Hypothalamus (tissue), 51 donors: ENCODE data around the gene ZBTB43.
A peak's percentile ranks its signal among the peaks of the same experiment; 100 is the strongest.

Experiments
- DNase-seq, 51 donors: peaks; one replicate each; lab custom pipeline; 2025; lab: John Stamatoyannopoulos, UW

Gene ZBTB43

DNA sequence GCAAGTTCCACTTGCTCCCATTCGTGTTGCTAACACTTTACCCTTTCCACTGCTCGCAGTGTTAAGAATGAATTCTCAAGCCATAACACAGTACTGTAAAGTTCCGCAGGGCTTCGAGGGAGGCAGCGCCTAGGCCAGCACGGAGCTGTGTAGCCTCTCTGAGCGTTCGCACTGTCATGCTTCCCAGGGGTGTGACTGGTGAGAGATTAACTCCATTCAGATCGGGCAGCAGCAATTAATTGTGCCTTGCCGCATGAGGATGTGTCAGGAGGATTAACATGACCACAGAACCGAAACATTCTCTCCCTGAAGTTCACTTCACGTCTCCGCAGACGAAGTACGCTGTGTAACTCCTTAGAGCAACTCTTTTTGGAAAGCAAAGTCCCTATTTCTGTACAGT is 78.8 kb downstream of the ZBTB43 start:
- DNase-seq, result peak in 2 of 51 donors; percentile 13

- peak in 3 of 51 donors; percentile 14 to 22 (median 18) for DNase-seq
These were observed 80.3 kb downstream of the ZBTB43 start for GRCh38 chr9:126885131-126885641.

GRCh38 chr9:126886034-126886822 is 81.4 kb downstream of the ZBTB43 start:
- DNase-seq, result no peak

DNA sequence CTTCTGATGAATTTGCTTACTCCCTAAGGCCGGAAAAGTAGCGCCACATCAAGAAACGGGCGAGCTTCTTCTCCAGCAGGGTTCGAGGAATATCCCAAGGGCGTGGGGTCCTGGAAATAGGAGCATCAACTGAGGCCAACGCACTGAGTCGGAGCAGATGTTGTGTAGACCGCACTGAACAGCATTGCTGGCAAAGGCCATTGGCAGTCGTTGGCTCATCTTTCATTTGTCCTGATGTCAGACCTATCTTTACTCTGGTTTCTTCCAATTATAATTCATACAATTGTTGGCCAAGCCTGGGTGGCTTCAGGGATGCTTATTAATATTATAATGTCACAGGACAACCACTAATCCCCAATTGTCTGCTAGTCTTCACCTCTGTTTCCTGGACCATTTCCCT is 82.1 kb downstream of the ZBTB43 start:
- no peak for DNase-seq
